Measurements from ENCODE around the gene INSC.

INSC gene

DNA sequence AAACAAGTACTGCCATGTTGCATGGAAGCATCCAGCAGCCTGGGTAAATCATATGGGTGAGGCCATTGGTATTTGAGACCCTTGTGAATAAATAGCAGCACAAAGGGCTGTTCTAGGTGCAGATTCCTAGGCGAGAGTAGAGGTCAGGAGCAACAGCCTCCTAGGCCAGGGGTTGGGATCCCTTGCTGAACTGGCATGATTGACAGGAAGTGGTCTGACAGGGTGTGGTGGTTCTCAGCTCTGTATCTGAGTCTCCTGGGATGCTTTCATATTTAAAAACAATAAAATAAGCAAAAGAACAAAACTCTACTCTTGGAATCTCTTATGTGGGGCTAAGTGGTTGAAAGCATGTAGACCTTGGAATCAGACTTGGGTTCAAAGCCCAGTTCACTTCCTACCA, 35.8 kb downstream of the INSC start:
- DNase-seq: no peak

DNA sequence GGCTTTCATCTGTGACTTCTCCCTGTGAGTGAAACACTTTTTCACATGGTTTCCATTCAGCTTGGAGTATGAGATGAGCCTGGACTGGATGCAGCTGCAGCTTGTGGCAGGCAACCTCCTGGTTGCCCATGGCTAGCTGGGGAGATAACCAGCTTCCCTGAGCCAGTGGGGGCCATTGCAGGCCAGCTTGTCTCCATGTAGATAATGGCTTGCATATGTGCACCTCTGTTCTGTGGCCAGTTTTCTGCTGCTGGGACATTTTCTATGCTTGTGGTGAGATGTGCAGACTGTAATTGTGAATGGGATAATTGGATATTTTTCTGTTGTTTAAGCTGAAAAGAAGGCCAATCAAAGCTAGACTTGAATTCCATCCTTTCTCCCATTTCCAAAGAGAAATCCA, 38.5 kb downstream of the INSC start:
- no peak for DNase-seq

- no peak for DNase-seq
Measured at GRCh38 chr11:15157181-15157580, 42.5 kb downstream of the INSC start.

DNA sequence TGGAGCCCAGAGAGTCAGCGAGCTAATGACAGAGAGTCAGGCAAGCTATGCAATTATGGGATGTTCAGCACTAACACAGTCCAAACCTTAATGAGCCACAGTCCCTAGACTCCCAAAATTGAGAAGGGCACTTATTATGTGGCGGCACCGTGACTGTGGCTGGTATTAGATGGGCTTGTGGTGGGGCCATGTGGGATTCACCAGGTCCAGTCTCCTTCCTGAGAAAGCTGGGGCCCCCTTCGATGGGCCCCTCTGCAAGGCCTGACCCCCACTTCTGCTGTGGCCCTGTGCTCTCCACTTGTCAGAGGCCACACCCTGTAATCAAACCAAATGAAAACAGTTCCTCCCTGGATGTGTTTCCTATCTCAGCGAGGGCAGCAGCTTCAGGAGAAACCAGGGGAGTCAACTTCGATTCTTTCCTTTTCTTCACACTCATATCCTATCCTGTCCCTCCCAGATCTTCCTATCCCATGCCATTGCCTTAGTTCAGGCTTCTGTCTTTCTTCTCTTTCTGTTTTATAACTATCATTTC, 42.9 kb downstream of the INSC start:
- no peak for DNase-seq

GRCh38 chr11:15158351-15159015, 43.8 kb downstream of the INSC start:
- no peak for DNase-seq

DNA sequence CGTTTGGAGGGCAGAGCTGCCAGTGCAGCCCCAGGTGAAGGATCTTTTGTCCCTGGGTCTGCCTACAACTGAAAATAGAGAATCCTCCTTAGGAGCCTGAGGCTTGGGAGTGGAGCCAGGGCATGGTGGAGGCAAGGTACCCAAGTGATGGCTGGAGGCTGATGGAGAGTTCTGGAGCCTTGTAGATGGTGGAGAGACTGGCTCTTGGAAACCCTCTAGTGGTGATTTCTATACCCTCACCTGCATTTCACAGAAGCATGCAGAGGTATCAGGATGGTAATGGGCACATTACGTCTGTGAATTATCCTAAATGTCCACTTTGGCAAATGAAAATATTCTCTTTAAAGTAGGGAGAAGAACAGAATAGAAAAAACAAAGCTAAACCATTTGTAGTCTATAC, 44.4 kb downstream of the INSC start:
- DNase-seq: no peak

DNA sequence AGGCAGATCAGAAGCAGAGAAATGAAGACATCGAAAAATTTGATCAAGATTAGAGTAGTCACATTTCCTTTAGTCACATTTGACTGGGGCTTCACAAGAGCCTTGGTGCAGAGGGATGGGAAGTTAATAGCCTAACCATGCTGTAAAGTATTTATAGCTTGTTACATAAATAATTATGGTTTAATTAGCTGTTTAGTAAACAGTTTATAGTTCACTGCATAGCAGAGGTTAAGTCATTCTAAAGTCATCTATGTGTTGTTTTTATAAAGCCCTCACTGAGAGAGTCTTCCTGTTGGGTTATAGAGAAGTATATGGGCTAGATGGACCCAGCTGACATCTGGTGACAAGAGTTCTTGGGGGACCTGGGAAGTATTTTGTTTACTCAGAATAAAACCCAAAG, 47.1 kb downstream of the INSC start:
- no peak for DNase-seq

GRCh38 chr11:15163136-15163535, 48.4 kb downstream of the INSC start:
- no peak for DNase-seq

DNA sequence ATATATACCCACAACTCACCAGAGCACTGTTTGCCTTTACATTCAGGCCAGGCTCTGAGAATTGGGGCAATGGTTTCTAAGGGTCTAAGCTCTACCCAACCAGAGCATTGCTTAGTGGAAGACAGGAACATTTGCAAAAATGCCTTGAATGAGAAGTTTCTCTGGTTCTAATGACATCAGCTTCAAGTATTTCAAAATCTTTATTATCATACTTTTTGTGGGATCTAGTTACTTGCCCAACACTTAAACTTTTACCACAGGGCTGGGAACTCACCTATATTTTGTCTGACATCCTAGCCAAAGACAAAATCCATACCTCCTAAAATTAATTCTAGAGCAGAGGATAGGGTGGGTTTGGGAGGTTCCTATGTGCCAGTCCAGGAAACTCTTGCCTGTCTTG, 51.5 kb downstream of the INSC start:
- no peak for DNase-seq

GRCh38 chr11:15169815-15170551, 55.3 kb downstream of the INSC start:
- no peak for DNase-seq

DNA sequence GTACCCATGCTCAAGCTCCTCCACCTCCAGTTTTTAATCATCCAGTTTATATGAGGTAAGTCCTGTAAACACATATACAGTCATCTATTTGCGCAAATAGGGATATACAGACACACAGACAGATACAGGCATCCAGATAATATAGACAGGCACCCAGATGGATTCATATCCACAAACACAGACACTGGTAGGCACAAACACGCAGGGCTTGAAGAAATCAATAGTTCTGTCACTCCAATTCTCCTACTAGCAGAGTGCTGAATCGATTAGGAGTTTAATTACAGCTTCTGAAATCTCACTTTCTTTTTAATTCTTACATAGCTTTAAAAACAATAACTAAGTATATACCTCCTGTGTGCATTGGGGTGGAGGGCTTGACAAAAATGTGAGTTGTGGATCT, 56.0 kb downstream of the INSC start:
- DNase-seq: no peak

- no peak for DNase-seq
Measured at GRCh38 chr11:15171956-15172355, 57.2 kb downstream of the INSC start.

- DNase-seq: no peak
Measured at GRCh38 chr11:15175831-15176230, 61.1 kb downstream of the INSC start.

DNA sequence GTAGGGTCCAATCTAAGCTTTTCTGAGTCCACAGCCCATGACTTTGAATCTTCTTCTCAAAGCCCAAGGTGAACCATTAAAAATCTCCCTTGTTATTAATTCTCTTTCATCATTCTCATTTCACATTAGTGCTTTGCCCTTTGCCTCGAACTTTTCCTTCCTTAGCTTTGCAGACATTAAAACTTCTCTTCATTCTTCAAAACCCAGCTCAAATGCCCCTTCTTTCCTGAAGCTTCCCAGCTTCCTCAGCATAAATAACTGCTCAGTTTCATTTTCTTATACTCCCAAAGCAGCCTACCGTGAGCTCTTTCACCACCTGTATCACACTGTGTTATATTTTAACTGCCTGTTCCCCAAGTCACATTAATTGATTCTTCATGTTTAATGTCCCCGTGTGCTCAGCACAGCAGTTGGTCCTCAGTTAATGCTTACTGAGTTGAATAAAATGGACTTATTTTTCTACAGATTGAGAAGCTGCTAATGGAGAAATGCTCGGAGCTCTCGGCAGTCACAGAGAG, 62.0 kb downstream of the INSC start:
- no peak for DNase-seq

GRCh38 chr11:15177491-15177890, 62.8 kb downstream of the INSC start:
- no peak for DNase-seq

DNA sequence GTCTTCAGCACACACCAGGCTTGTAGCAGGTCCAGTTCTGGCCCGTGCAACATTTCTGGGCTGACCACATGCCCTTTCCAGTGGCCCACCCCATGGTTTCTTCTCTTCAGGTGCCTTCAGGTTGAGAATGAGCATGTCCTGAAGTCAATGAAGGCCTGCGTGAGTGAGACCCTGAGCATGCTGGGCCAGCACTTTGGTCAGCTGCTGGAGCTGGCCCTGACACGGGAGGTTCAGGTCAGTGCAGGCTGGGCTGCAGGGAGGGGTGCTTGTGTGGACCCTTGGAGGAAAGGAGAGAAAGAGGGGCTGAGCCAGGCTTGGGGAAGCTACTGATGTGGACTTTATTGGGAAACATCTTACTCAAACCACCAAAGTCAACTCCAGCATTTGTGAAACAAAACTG, 63.5 kb downstream of the INSC start:
- DNase-seq: no peak

- DNase-seq: no peak
Measured at GRCh38 chr11:15179167-15179566, 64.4 kb downstream of the INSC start.

- no peak for DNase-seq
Measured at GRCh38 chr11:15180212-15180792, 65.6 kb downstream of the INSC start.

DNA sequence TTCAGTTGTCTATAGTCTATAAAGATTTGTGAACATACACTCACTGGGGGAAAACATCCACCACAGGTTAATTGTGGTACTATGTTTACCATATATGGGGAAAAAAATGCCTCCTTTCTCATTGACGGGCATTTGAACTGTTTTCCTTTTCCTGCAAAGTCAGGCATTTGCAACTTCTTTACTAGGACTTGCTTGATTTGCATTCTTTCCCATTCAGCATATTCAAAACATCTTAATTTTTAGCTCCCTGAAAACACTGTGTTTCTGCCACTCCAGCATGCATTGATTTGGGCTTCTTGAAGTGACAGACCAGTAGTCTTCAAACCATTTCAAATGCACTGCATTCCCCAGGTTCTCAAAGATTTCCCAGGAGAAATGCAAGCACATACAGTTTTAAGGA, 67.6 kb downstream of the INSC start:
- no peak for DNase-seq

GRCh38 chr11:15185021-15185420, 70.3 kb downstream of the INSC start:
- no peak for DNase-seq

GRCh38 chr11:15186146-15186545, 71.4 kb downstream of the INSC start:
- no peak for DNase-seq

DNA sequence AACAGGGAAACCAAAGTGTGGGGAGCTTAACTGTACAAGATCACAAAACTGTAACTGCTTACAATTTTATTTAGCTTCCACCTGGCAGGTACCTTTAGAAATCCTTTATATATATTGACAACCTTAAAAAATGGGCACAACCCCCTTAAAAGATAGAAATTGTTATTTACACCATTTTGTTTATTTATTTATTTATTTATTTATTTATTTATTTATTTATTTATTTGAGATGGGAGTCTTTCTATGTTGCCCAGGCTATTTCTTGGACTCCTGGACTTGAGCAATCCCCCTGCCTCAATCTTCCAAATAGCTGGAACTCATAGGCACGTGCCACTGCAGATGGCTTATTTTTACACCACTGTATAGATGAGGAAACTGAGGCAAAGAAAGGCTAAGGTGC, 74.5 kb downstream of the INSC start:
- no peak for DNase-seq

- DNase-seq: no peak
Measured at GRCh38 chr11:15189641-15190365, 75.1 kb downstream of the INSC start.
